Measurements from ENCODE around the gene LSM12. TPM values are rescaled to one million over a fixed set of nuclear protein-coding genes. Genes with fewer than 3 reads are reported as not detected.
"Not testable (repeated sequence)": the region's sequence is repeated elsewhere in the genome, so short reads cannot be mapped to it uniquely, and the experiment has no call there.

Gene LSM12
- total RNA-seq, 2 donors from 2014 or later = 24.9 to 30.8 TPM

GRCh38 chr17:44102849-44103622 lies 36.6 kb upstream of the LSM12 start:
- ATAC-seq (ENCODE audit: insufficient number of reproducible peaks, low FRiP score, low read depth) = no peak
- Histone ChIP-seq H3K9me3 (no peaks in the 10 kb centered on the region), H3K27me3 (replicated peaks; ENCODE audit: insufficient read depth) (no peaks in the 10 kb centered on the region), H3K4me1 (ENCODE audit: control insufficient read depth in 1 of 2, low read depth in 2 of 2) (peaks cover 27 to 64% of the 10 kb centered on the region in 2 donors), H3K27ac (peak overlapping the region in 1 of 2 donors; percentile 15), H3K4me3 (no peak overlapping the region), H3K36me3 (no peaks in the 10 kb centered on the region)
- no peak for DNase-seq (ENCODE audit: low spot score)
- no peak for TF ChIP-seq CTCF (IDR thresholded peaks at IDR 0.05)

- not testable (repeated sequence) for H3K9me3 ChIP-seq; H3K4me3 ChIP-seq; H3K27me3 ChIP-seq (replicated peaks; ENCODE audit: insufficient read depth); ATAC-seq (ENCODE audit: insufficient number of reproducible peaks, low FRiP score, low read depth); DNase-seq (ENCODE audit: low spot score); H3K27ac ChIP-seq; H3K36me3 ChIP-seq
- H3K4me1 ChIP-seq (ENCODE audit: control insufficient read depth in 1 of 2, low read depth in 2 of 2) = peaks cover 28 to 64% of the 10 kb centered on the region in 2 donors
These were observed 35.4 kb upstream of the LSM12 start for GRCh38 chr17:44101858-44102257.

GRCh38 chr17:44097110-44097958 lies 30.9 kb upstream of the LSM12 start:
- Histone ChIP-seq H3K36me3 (peaks cover 14% of the 10 kb centered on the region), H3K4me3 (no peak overlapping the region), H3K27ac (peak overlapping the region; percentile 53 to 75), H3K27me3 (replicated peaks; ENCODE audit: insufficient read depth) (no peaks in the 10 kb centered on the region), H3K4me1 (ENCODE audit: control insufficient read depth in 1 of 2, low read depth in 2 of 2) (peaks cover 39 to 62% of the 10 kb centered on the region in 2 donors), H3K9me3 (no peaks in the 10 kb centered on the region)
- TF ChIP-seq CTCF (IDR thresholded peaks at IDR 0.05) = no peak
- ATAC-seq (ENCODE audit: insufficient number of reproducible peaks, low FRiP score, low read depth) = no peak
- no peak for DNase-seq (ENCODE audit: low spot score)

GRCh38 chr17:44095647-44096496 lies 29.4 kb upstream of the LSM12 start:
- H3K4me1 ChIP-seq (ENCODE audit: control insufficient read depth in 1 of 2, low read depth in 2 of 2) = peaks cover 33 to 53% of the 10 kb centered on the region in 2 donors
- ATAC-seq (ENCODE audit: insufficient number of reproducible peaks, low FRiP score, low read depth) = no peak
- H3K27ac ChIP-seq = peak overlapping the region; percentile 54 to 75
- peaks cover 29% of the 10 kb centered on the region for H3K36me3 ChIP-seq
- TF ChIP-seq CTCF (IDR thresholded peaks at IDR 0.05) = no peak
- H3K9me3 ChIP-seq = no peaks in the 10 kb centered on the region
- no peak for DNase-seq (ENCODE audit: low spot score)
- H3K27me3 ChIP-seq (replicated peaks; ENCODE audit: insufficient read depth) = no peaks in the 10 kb centered on the region
- H3K4me3 ChIP-seq = peak overlapping the region; percentile 48

- peaks cover 35% of the 10 kb centered on the region for H3K36me3 ChIP-seq
- peak overlapping the region; percentile 48 for H3K4me3 ChIP-seq
- H3K4me1 ChIP-seq (ENCODE audit: control insufficient read depth in 1 of 2, low read depth in 2 of 2) = peaks cover 33 to 51% of the 10 kb centered on the region in 2 donors
- H3K9me3 ChIP-seq = no peaks in the 10 kb centered on the region
- peak overlapping the region; percentile 54 to 75 for H3K27ac ChIP-seq
- no peak for TF ChIP-seq CTCF (IDR thresholded peaks at IDR 0.05)
- DNase-seq (ENCODE audit: low spot score) (no peak), ATAC-seq (ENCODE audit: insufficient number of reproducible peaks, low FRiP score, low read depth) (no peak)
- no peaks in the 10 kb centered on the region for H3K27me3 ChIP-seq (replicated peaks; ENCODE audit: insufficient read depth)
These were observed 28.8 kb upstream of the LSM12 start for GRCh38 chr17:44095388-44095646.
